GM19193 (cell line): ENCODE results near the gene SLC16A8.

Source experiments
- POLR2A ChIP-seq: IDR thresholded peaks from 4 replicates; pipeline ENCODE4 v1.6.1; 2011; ENCODE audit not compliant: insufficient read depth, insufficient read length; ENCODE audit errors: extremely low read depth

The SLC16A8 gene

GRCh38 chr22:38115423-38116205 lies 31.6 kb upstream of the SLC16A8 start:
- no peak for TF ChIP-seq POLR2A

DNA sequence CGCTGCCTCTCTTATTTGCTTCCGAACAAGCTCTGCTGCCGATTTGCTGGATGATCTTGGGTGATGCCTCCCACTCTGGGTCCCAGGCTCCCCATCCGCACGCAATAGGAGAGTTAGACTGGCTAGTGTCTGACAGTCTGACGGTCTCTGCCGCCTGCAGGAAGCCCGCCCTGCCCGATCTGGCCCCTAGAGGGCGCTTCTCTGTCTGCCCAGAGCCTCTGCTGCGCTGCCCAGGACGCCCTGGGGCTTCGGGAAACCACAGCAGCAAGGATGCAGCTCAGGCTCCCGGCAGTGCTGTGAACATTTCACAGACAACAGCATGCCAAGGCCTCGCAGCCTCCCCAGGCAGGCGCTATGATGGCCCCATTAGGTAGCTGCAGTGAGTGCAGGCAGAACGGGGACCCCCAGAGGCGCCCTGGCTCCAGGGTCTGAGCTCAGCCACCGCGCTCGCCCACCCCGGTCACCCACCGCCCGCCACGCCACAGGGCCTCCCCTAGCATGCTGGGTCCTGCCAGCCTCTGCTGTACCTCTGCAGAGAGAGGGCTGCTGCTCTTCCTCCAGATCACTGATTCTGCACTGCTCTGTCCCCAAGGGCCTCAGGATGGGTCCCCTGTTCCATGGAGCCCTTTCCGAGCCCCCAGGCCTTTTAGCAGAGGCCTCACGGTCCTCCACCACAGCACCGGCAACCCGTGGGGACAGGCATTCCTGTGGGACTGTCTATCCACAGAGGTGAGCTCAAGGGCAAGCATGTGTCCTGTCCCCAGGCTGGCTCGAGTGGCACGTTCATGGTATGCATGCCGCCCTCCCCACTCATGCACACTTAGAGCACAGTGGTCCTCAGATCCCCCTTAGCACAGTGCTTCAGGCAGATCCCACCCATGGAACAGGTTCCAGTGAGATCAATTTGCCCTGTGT lies 30.8 kb upstream of the SLC16A8 start:
- no peak for TF ChIP-seq POLR2A

DNA sequence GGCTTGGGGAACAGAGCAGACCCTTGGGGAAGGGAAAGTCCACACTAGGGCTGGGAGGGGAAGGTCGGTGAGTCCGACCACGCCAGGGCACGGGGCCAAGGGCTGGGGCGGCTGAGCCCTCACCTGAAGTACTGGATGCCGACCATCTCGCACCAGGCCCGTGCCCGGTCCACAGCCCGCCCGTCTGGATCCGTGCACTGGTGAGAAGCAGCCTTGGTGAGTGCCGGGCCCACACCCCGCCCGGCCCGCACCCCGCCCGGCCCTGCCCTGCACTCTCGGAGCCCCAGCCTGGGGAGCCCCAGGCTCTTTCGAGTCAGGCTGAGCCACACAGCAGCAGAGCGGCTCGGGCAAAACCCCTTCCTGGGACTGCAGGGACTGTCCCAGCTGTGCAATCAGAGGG lies 28.4 kb upstream of the SLC16A8 start:
- TF ChIP-seq POLR2A, result no peak

GRCh38 chr22:38111925-38112355 lies 28.0 kb upstream of the SLC16A8 start:
- no peak for TF ChIP-seq POLR2A

GRCh38 chr22:38110863-38111852 lies 27.2 kb upstream of the SLC16A8 start:
- no peak for TF ChIP-seq POLR2A

- TF ChIP-seq POLR2A, result no peak
Observed at GRCh38 chr22:38110008-38110862, 26.3 kb upstream of the SLC16A8 start, which contains the start of gene BAIAP2L2. Gene BAIAP2L2 (minus strand): TSS chr22:38110684. CDS start chr22:38110525, 159 bp downstream.

- no peak for TF ChIP-seq POLR2A
Observed at GRCh38 chr22:38109371-38110001, 25.5 kb upstream of the SLC16A8 start.

DNA sequence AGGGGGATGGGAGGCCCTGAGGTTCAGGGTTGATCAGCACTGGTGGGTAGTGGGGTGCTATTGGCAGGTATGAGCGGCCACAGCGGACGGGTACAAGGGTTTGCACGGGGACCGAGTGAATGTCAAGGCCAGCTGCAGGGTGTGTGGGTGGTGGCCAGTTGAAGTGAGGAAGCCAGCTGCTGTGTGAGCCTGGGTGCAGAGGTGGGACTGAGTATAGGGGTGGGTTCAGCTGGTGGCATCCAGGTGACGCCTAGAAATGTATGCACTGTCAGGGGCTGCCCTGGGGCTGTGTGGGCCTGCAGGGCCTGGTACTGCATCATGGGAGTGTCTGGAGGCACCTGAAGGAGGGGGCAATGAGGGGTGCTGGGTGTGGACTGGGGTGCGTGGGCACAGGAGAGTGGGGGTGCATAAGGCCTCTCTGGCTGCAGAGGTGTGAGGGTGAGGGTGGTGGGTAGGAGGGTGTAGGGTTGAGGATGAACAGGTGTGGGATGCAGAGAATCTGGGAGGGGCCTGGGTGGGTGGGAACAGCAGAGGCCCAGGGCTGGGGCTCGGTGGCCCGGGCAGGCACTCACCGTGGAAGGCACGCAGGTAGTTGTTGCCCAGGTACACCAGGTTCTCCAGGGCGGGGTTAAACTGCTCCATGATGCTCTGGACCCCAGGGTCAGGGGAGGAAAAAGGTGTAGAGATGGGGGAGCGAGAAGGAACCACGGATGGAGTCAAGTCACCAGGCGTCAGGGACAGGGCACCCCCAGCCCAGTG lies 24.8 kb upstream of the SLC16A8 start:
- TF ChIP-seq POLR2A, result no peak

- no peak for TF ChIP-seq POLR2A
Observed at GRCh38 chr22:38107692-38108515, 23.9 kb upstream of the SLC16A8 start.

DNA sequence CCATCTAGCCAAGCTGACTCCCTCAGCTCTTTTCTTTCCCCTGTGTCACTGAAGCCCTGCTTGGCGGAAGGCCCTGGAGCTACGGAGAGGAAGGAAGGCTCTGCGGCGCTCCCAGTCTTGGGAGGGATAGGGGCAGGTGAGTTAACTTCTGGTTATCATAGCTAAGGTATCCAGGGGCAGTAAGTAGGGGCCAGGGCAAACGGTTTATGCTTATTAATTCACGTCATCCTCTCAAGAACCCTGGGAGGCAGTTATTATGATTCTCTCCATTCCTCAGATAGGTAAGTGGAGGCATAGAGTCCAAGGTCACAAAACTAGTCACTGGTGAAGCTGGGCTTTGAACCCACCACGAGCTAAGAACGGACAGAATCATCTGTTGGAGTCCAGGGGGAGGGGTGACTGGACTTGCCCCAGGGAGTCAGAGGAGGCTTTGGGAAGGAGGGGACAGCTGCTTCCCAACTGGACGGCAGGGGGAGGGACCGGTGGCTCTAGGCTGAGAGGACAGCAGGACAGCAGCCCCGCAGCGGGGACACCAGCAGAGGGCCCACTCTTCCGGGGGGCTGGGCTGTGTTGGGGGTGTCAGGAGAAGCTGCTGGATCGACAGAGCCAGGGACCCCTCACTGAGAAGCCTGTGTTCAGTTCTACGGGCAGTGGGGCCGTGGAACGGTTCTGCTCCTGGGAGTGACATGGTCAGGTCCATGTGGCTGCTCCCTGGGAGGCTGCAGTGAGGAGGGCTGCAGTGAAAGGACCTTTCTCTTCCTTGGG lies 23.0 kb upstream of the SLC16A8 start:
- TF ChIP-seq POLR2A, result no peak

DNA sequence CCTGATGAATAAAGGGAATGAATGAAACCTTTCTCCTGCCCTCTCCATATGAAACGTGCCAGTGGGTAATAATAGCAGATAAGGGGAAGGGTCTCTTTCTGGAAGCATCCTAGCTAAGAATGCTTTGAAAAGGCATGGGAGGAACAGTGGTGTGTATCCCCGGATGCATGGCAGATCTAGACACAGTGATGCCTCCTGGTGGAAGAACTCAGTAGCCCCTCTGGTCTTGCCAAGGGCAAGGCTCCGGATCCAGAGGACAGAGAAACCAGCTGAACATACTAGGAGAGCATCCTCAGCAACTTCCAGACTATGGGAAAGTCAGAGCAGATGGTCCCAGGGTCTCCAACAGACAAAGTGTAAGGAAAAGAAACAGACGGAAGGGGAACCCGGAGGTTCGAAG lies 20.1 kb upstream of the SLC16A8 start:
- TF ChIP-seq POLR2A, result no peak
